ENCODE measurements around the gene NF2.

NF2 gene

GRCh38 chr22:29741926-29742325 lies 138.5 kb downstream of the NF2 start:
- ATAC-seq (replicated peaks) (no peak), DNase-seq (no peak)
- Mint-ChIP-seq H3K27me3 (no peaks in the 10 kb centered on the region), H3K4me3 (no peak overlapping the region), H3K36me3 (peaks cover 28 to 63% of the 10 kb centered on the region in 2 donors), H3K4me1 (no peaks in the 10 kb centered on the region), H3K27ac (no peak overlapping the region), H3K9me3 (no peaks in the 10 kb centered on the region)

DNA sequence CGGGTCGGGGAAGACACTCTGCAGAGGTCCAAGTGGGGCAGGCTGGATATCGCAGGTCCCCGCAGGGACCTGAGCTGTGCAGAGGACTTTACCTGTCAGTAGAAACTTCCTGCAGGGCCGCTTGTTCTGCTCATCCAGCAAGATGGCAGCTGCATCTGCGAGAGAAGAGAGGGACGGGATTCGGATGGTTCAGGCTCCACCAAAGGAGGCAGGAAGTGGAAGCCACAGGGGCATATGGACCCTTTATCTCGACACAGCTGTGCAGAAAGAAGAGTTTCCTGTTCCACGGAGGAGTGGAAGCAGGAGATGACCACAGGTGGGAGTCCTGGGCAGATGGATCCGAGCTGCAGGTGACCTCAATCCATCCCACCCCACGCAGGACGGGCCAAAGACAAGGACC lies 138.9 kb downstream of the NF2 start:
- DNase-seq, result no peak
- Mint-ChIP-seq H3K27ac (peak overlapping the region; percentile 14), H3K4me1 (no peaks in the 10 kb centered on the region), H3K36me3 (peaks cover 29 to 62% of the 10 kb centered on the region in 2 donors), H3K4me3 (no peak overlapping the region), H3K27me3 (no peaks in the 10 kb centered on the region), H3K9me3 (no peaks in the 10 kb centered on the region)
- no peak for ATAC-seq (replicated peaks)

DNA sequence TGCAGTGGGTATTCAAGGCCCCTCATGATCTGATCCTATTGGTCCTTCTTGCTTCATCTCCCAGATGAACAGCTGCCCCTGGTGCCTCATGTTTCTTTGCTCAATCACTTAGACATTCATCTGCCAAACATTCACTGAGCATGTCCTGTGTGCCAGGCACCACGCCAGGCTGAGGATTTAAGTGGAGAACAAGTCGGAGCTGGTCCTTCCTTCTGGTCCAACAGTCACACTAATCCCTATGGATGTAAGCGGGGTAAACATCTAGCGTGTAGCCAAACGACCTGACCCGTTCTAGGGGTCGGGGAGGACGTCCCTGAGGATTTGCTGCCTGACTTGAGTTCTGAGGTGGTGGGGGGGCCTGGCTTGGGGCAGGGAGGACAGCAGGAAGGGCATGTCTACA lies 141.5 kb downstream of the NF2 start:
- no peaks in the 10 kb centered on the region for H3K27me3 Mint-ChIP-seq
- H3K9me3 Mint-ChIP-seq, result no peaks in the 10 kb centered on the region
- H3K27ac Mint-ChIP-seq, result no peak overlapping the region
- ATAC-seq (replicated peaks) (no peak), DNase-seq (no peak)
- no peak overlapping the region for H3K4me3 Mint-ChIP-seq
- peaks cover 30 to 56% of the 10 kb centered on the region in 2 donors for H3K36me3 Mint-ChIP-seq
- no peaks in the 10 kb centered on the region for H3K4me1 Mint-ChIP-seq

- peaks cover 0 to 5% of the 10 kb centered on the region in 2 donors for H3K4me1 Mint-ChIP-seq
Observed at GRCh38 chr22:29747832-29748231, 144.4 kb downstream of the NF2 start.

More at GRCh38 chr22:29747832-29748231, 144.4 kb downstream of the NF2 start:
- Mint-ChIP-seq H3K27me3 (no peaks in the 10 kb centered on the region), H3K27ac (no peak overlapping the region), H3K4me3 (no peak overlapping the region), H3K36me3 (peaks cover 31 to 41% of the 10 kb centered on the region in 2 donors), H3K9me3 (no peaks in the 10 kb centered on the region)
- DNase-seq, result no peak
- ATAC-seq (replicated peaks), result no peak
